ENCODE measurements around the gene SIVA1. TPM values are rescaled to one million over a fixed set of nuclear protein-coding genes. Genes with fewer than 3 reads are reported as not detected.

SIVA1 gene
- polyA plus RNA-seq, 1 of the 3 experiments (the other 2 are of a cell fraction), result 137 TPM

DNA sequence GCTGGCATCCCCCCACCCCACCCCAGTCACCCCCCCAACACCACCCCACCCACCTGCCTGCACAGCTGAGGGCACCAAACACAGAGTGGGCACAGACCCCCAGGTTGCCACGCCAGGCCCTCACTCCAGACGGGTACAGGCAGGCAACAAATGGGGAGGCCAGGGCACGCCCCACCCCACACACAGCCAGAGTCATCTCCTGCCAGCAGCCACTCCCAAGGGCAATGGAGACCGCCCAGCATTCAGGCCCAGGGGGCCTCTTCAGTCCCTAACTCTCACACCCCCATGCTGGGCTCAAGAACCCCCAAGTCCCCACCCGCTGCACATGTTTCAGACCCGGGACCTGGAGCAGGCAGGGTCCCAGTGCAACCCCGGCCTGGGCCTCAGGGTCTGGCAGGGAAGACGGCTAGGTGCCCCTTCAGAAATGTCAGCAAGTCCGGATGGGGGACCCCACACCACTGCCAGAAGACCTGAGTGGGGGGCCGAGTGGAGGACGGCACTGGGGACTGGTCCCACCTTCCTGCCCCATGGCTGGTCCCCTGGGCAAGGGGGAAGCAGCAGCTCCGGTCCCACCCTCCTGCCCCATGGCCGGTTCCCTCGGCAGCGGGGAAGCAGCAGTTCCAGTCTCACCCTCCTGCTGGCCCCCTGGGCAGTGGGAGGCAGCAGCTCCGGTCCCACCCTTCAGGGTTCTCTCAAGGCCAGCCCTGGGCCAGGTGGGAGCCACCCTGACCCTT, 30.7 kb downstream of the SIVA1 start:
- Histone ChIP-seq H3K4me3 (ENCODE audit: low read depth in 2 of 2, low read length in 1 of 2) (no peak overlapping the region), H3K9me2 (no peaks in the 10 kb centered on the region), H3K27ac (ENCODE audit: low read depth in 2 of 2, low read length in 1 of 2) (no peak overlapping the region), H3K9ac (no peak overlapping the region), H3K9me3 (no peaks in the 10 kb centered on the region), H4K20me1 (ENCODE audit: insufficient read depth) (peaks cover 57% of the 10 kb centered on the region), H3K36me3 (replicated peaks in 1 of 2; ENCODE audit: control insufficient read depth in 1 of 2, insufficient read depth in 2 of 2, low read length in 1 of 2) (peaks cover 0 to 40% of the 10 kb centered on the region in 2 experiments), H2AFZ (ENCODE audit: low read depth) (no peak overlapping the region), H3K4me2 (no peak overlapping the region), H3K4me1 (ENCODE audit: control insufficient read depth in 1 of 2, insufficient read depth in 2 of 2, low read depth in 1 of 2, low read length in 1 of 2) (no peaks in the 10 kb centered on the region; a peak in 1 of 4 replicates), H3K79me2 (ENCODE audit: insufficient read depth) (peaks cover 40% of the 10 kb centered on the region), H3F3A (replicated peaks; ENCODE audit: insufficient read depth) (no peaks in the 10 kb centered on the region), H3K27me3 (ENCODE audit: insufficient read depth) (no peaks in the 10 kb centered on the region)
- POLR2A ChIA-PET, result no interaction called here
- whole genome bisulfite sequencing (ENCODE audit: low lambda C conversion rate), result 70% methylated on average over 2 of the region's 16 CpGs
- no peak for DNase-seq
- TF ChIP-seq FOXM1 (IDR thresholded peaks at IDR 0.05; ENCODE audit: low read depth) (no peak), SMC3 (IDR thresholded peaks at IDR 0.05; ENCODE audit: low read depth, low read length) (no peak), GABPA (IDR thresholded peaks at IDR 0.05; ENCODE audit: low read depth) (no peak), GATA2 (CRISPR knock-in tag; IDR thresholded peaks at IDR 0.05) (no peak), RXRA (IDR thresholded peaks at IDR 0.05; ENCODE audit: borderline replicate concordance, low read depth) (no peak), MXI1 (IDR thresholded peaks at IDR 0.05; ENCODE audit: low read depth, low read length) (no peak), RFX5 (IDR thresholded peaks at IDR 0.05; ENCODE audit: low read length) (no peak), CHD2 (IDR thresholded peaks at IDR 0.05; ENCODE audit: low read length, partially characterized antibody) (no peak), FOXJ3 (CRISPR knock-in tag; IDR thresholded peaks at IDR 0.05) (no peak), TAF1 (IDR thresholded peaks at IDR 0.05; ENCODE audit: borderline replicate concordance, low read depth, low read length) (no peak), MEF2A (IDR thresholded peaks at IDR 0.05; ENCODE audit: borderline replicate concordance, low read depth) (no peak), NFIC (IDR thresholded peaks at IDR 0.05; ENCODE audit: borderline replicate concordance) (no peak)
- TF ChIP-seq, protein P1, sequence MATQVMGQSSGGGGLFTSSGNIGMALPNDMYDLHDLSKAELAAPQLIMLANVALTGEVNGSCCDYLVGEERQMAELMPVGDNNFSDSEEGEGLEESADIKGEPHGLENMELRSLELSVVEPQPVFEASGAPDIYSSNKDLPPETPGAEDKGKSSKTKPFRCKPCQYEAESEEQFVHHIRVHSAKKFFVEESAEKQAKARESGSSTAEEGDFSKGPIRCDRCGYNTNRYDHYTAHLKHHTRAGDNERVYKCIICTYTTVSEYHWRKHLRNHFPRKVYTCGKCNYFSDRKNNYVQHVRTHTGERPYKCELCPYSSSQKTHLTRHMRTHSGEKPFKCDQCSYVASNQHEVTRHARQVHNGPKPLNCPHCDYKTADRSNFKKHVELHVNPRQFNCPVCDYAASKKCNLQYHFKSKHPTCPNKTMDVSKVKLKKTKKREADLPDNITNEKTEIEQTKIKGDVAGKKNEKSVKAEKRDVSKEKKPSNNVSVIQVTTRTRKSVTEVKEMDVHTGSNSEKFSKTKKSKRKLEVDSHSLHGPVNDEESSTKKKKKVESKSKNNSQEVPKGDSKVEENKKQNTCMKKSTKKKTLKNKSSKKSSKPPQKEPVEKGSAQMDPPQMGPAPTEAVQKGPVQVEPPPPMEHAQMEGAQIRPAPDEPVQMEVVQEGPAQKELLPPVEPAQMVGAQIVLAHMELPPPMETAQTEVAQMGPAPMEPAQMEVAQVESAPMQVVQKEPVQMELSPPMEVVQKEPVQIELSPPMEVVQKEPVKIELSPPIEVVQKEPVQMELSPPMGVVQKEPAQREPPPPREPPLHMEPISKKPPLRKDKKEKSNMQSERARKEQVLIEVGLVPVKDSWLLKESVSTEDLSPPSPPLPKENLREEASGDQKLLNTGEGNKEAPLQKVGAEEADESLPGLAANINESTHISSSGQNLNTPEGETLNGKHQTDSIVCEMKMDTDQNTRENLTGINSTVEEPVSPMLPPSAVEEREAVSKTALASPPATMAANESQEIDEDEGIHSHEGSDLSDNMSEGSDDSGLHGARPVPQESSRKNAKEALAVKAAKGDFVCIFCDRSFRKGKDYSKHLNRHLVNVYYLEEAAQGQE (IDR thresholded peaks at IDR 0.05; ENCODE audit: low read depth, low read length), result no peak
- TF ChIP-seq, protein P2, sequence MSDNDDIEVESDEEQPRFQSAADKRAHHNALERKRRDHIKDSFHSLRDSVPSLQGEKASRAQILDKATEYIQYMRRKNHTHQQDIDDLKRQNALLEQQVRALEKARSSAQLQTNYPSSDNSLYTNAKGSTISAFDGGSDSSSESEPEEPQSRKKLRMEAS (IDR thresholded peaks at IDR 0.05; ENCODE audit: low read depth), result no peak
- TF ChIP-seq, protein P3, sequence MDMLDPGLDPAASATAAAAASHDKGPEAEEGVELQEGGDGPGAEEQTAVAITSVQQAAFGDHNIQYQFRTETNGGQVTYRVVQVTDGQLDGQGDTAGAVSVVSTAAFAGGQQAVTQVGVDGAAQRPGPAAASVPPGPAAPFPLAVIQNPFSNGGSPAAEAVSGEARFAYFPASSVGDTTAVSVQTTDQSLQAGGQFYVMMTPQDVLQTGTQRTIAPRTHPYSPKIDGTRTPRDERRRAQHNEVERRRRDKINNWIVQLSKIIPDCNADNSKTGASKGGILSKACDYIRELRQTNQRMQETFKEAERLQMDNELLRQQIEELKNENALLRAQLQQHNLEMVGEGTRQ (IDR thresholded peaks at IDR 0.05; ENCODE audit: borderline replicate concordance, low read depth, low read length), result no peak
- CTCF ChIA-PET, result interaction anchor here (1.6 to 2.1 kb wide), 2 partner anchors 13 to 15 kb away, joined by 6 to 13 read pairs; no protein-coding TSS in a partner anchor
